H1 (cell line): ENCODE measurements around the gene TSPAN8. TPM values are rescaled to one million over a fixed set of nuclear protein-coding genes. Genes with fewer than 3 reads are reported as not detected.

Experiments used
- CTCF ChIA-PET: fragments of 300-600 bp; sonication (Branson Sonifier 250); formaldehyde crosslinking; loops from one replicate; lab custom pipeline; 2021; ENCODE audit not compliant: partially characterized antibody; lab: Charles Lee
- POLR2A ChIA-PET: fragments of 300-600 bp; sonication (Branson Sonifier 250); formaldehyde crosslinking; loops from one replicate; lab custom pipeline; 2021; ENCODE audit warnings: inconsistent platforms; ENCODE audit not compliant: partially characterized antibody; lab: Charles Lee
- DNase-seq, 2 experiments: peaks; one replicate each; pipeline versions ENCODE4 v3.0.0 to v3.0.0-alpha.2; 2010 to 2022; ENCODE audit warnings: low spot score in 2 of 2, low read depth in 1 of 2, mixed read lengths in 1 of 2
- FAIRE-seq: peaks from 2 replicates; lab custom pipeline; 2011; peaks lifted over from hg19 to GRCh38; lab: Jason Lieb, UNC
- H2AFZ ChIP-seq: 2 replicates; pipeline ENCODE4 v1.8.1; 2012; ENCODE audit warnings: low read length, inconsistent platforms
- H2AK5ac ChIP-seq: 2 replicates; pipeline ENCODE4 v1.6.1; 2013; ENCODE audit warnings: low read depth, low read length
- H2BK120ac ChIP-seq: replicated peaks from 2 replicates; pipeline ENCODE3; 2013; ENCODE audit warnings: low read depth, low read length, inconsistent platforms
- H2BK12ac ChIP-seq: 2 replicates; pipeline ENCODE4 v1.6.1; 2013; ENCODE audit warnings: low read depth, low read length
- H2BK15ac ChIP-seq: 2 replicates; pipeline ENCODE4 v1.6.1; 2013; ENCODE audit warnings: low read length
- H2BK20ac ChIP-seq: 2 replicates; pipeline ENCODE4 v1.6.1; 2013; ENCODE audit warnings: low read length
- H2BK5ac ChIP-seq: 2 replicates; pipeline ENCODE4 v1.6.1; 2013; ENCODE audit warnings: low read depth, low read length
- H3K14ac ChIP-seq: 2 replicates; pipeline ENCODE4 v1.6.1; 2013; ENCODE audit warnings: inconsistent platforms; ENCODE audit not compliant: insufficient read length
- H3K18ac ChIP-seq: 2 replicates; pipeline ENCODE4 v1.6.1; 2013; ENCODE audit warnings: low read length; ENCODE audit errors: extremely low read depth
- H3K23ac ChIP-seq: 2 replicates; pipeline ENCODE4 v1.6.1; 2013; ENCODE audit warnings: inconsistent platforms; ENCODE audit not compliant: insufficient read length
- H3K23me2 ChIP-seq: 2 replicates; pipeline ENCODE4 v1.6.1; 2013; ENCODE audit warnings: low read depth, low read length
- H3K27ac ChIP-seq: 2 replicates; pipeline ENCODE4 v1.6.1; 2011; ENCODE audit warnings: low read depth, low read length, inconsistent platforms
- H3K27me3 ChIP-seq, 4 experiments: replicated peaks in 1 of 4; 1 replicate in 1 of 4; 2 replicates in 3 of 4; pipeline versions ENCODE4 v1.6.1 to v1.8.1; 2011 to 2013; ENCODE audit warnings: low read length in 3 of 4, mild to moderate bottlenecking in 3 of 4, inconsistent platforms in 2 of 4, mixed read lengths in 2 of 4, moderate library complexity in 1 of 4; ENCODE audit not compliant: control insufficient read depth in 3 of 4, insufficient read depth in 3 of 4; ENCODE audit errors: extremely low read depth in 1 of 4
- H3K36me3 ChIP-seq, 4 experiments: 2 replicates each; pipeline versions ENCODE4 v1.6.1 to v1.8.1; 2011 to 2013; ENCODE audit warnings: mild to moderate bottlenecking in 4 of 4, low read length in 3 of 4, moderate library complexity in 2 of 4, control low read depth in 1 of 4, inconsistent platforms in 1 of 4; ENCODE audit not compliant: insufficient read depth in 4 of 4, control insufficient read depth in 2 of 4
- H3K4ac ChIP-seq: replicated peaks from 2 replicates; pipeline ENCODE3; 2013; ENCODE audit warnings: low read length, low read depth, mixed read lengths, inconsistent platforms; ENCODE audit not compliant: insufficient read length
- H3K4me1 ChIP-seq, 4 experiments: replicated peaks in 1 of 4; 1 replicate in 1 of 4; 2 replicates in 3 of 4; pipeline versions ENCODE4 v1.6.1 to v1.8.1; 2011 to 2013; ENCODE audit warnings: low read length in 3 of 4, inconsistent platforms in 2 of 4, mixed read lengths in 1 of 4; ENCODE audit not compliant: insufficient read depth in 4 of 4, control insufficient read depth in 3 of 4
- H3K4me2 ChIP-seq, 2 experiments: 2 replicates each; pipeline versions ENCODE4 v1.6.1 to v1.8.1; 2011 to 2013; ENCODE audit warnings: low read depth in 2 of 2, low read length in 2 of 2, control low read depth in 1 of 2, inconsistent platforms in 1 of 2, mild to moderate bottlenecking in 1 of 2; ENCODE audit not compliant: insufficient read depth in 1 of 2
- H3K4me3 ChIP-seq, 4 experiments: fragments of 200-600, 300-600 bp in 1 of 4; sonication (generic), shearing (Covaris generic), sonication (Bioruptor Twin) in 1 of 4; 2 replicates each; pipeline versions ENCODE4 v1.5.1 to v1.8.1; 2011 to 2016; ENCODE audit warnings: low read length in 4 of 4, low read depth in 3 of 4, control low read depth in 2 of 4, inconsistent platforms in 2 of 4, mild to moderate bottlenecking in 2 of 4, mixed read lengths in 1 of 4, moderate library complexity in 1 of 4; ENCODE audit not compliant: insufficient read depth in 2 of 4; ENCODE audit errors: extremely low read depth in 1 of 4
- H3K56ac ChIP-seq: replicated peaks from 2 replicates; pipeline ENCODE3; 2013; ENCODE audit warnings: low read depth, mild to moderate bottlenecking, mixed read lengths, low read length, inconsistent platforms; ENCODE audit not compliant: insufficient read length
- H3K79me1 ChIP-seq: 2 replicates; pipeline ENCODE4 v1.6.1; 2013; ENCODE audit warnings: low read depth, low read length, control low read depth
- H3K79me2 ChIP-seq, 2 experiments: 2 replicates each; pipeline versions ENCODE4 v1.6.1 to v1.8.1; 2012 to 2013; ENCODE audit warnings: low read length in 2 of 2, mild to moderate bottlenecking in 2 of 2, inconsistent platforms in 1 of 2; ENCODE audit not compliant: insufficient read depth in 2 of 2, control insufficient read depth in 1 of 2
- H3K9ac ChIP-seq, 4 experiments: replicated peaks in 1 of 4; 1 replicate in 1 of 4; 2 replicates in 3 of 4; pipeline versions ENCODE4 v1.6.1 to v1.8.1; 2011 to 2013; ENCODE audit warnings: low read depth in 3 of 4, low read length in 3 of 4, control low read depth in 2 of 4, mild to moderate bottlenecking in 2 of 4, moderate library complexity in 2 of 4, inconsistent platforms in 1 of 4; ENCODE audit errors: extremely low read depth in 1 of 4
- H3K9me3 ChIP-seq, 2 experiments: 2 replicates each; pipeline versions ENCODE4 v1.6.1 to v1.8.1; 2012 to 2013; ENCODE audit warnings: mild to moderate bottlenecking in 2 of 2, moderate library complexity in 2 of 2, control low read depth in 1 of 2, inconsistent platforms in 1 of 2, low read depth in 1 of 2, low read length in 1 of 2, mixed read lengths in 1 of 2; ENCODE audit not compliant: insufficient read depth in 2 of 2
- H4K20me1 ChIP-seq, 2 experiments: replicated peaks in 1 of 2; 2 replicates each; pipeline versions ENCODE3 to v1.8.1; 2011 to 2013; ENCODE audit warnings: inconsistent platforms in 2 of 2, low read length in 2 of 2, mild to moderate bottlenecking in 1 of 2; ENCODE audit not compliant: insufficient read depth in 2 of 2, control insufficient read depth in 1 of 2
- H4K5ac ChIP-seq: 2 replicates; pipeline ENCODE4 v1.6.1; 2013; ENCODE audit warnings: low read length, low read depth, mixed read lengths, inconsistent platforms; ENCODE audit not compliant: insufficient read length
- H4K8ac ChIP-seq: 2 replicates; pipeline ENCODE4 v1.8.0; 2013; ENCODE audit warnings: mild to moderate bottlenecking, moderate library complexity, low read length, inconsistent platforms; ENCODE audit not compliant: insufficient read depth; ENCODE audit errors: extremely low read depth
- H4K91ac ChIP-seq: replicated peaks from 2 replicates; pipeline ENCODE3; 2013; ENCODE audit warnings: low read length, mixed read lengths, inconsistent platforms; ENCODE audit not compliant: insufficient read length
- POLR2AphosphoS5 ChIP-seq: IDR thresholded peaks from 2 replicates; pipeline ENCODE4 v1.6.1; 2011; ENCODE audit warnings: low read depth, low read length
- WGBS, 2 experiments: shearing (Covaris generic) in 1 of 2; methylation state at CpG; one replicate each; pipeline versions ENCODE4 v1.1.6 to v1.1.7; 2013 to 2015; ENCODE audit warnings: low lambda C conversion rate in 2 of 2, mixed read lengths in 2 of 2, inconsistent platforms in 1 of 2, low coverage in 1 of 2, missing lambda C conversion rate in 1 of 2; ENCODE audit not compliant: insufficient replicate concordance in 2 of 2, insufficient coverage in 1 of 2, insufficient read length in 1 of 2; ENCODE audit errors: extremely low coverage in 1 of 2, missing lambda C conversion rate in 1 of 2; 5-methylcytosine and 5-hydroxymethylcytosine counted together
- polyA plus RNA-seq, 7 experiments: library from polyadenylated mRNA; depleted of rRNA in 3 of 7; stranded (reverse) in 5 of 7; unstranded in 2 of 7; fragments of >200 nt in 5 of 7; fragments of 200-250 nt in 2 of 7; gene quantifications; 1 replicate in 5 of 7; 2 replicates in 1 of 7; 4 replicates in 1 of 7; pipeline versions ENCODE4 v1.2.1 to v1.2.3, GENCODE V29; 2011 to 2013; ENCODE audit warnings: missing spikeins in 2 of 7, mixed read lengths in 2 of 7
- total RNA-seq: library from RNA; stranded (reverse); fragmentation: NEBNext Ultra II Directional; extraction: Animal tissue kit (Norgen Biotek cat#: 25700); gene quantifications from 2 replicates; pipeline ENCODE4 v1.2.1, GENCODE V29; 2021

The TSPAN8 gene
- total and polyA plus RNA-seq, 2 of the 8 experiments (the other 6 are each of a cell fraction or from before 2014, with no cell fraction given), result not detected

DNA sequence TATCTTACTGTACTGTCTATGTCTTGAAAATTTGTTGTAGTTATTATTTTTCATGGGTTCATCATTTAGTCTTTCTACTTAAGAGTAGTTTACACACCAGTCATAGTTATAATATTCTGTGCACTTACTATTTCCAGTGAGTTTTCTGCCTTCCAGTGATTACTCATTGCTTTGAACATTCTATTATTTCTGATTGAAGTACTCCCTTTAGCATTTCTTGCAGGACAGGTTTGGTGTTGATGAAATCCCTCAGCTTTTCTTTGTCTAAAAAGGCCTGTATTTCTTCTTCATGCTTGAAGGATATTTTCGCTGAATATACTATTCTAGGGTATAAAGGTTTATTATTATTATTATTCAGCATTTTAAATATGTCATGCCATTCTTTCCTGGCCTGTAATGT is 66.8 kb downstream of the TSPAN8 start:
- FAIRE-seq (no peak), DNase-seq (no peak)
- H2BK20ac ChIP-seq, result no peak overlapping the region
- no peaks in the 10 kb centered on the region for H3K23me2 ChIP-seq
- no peak overlapping the region for H3K27ac ChIP-seq
- H3K56ac ChIP-seq, result no peak overlapping the region
- H2AK5ac ChIP-seq, result no peak overlapping the region
- H3K9me3 ChIP-seq, result no peaks in the 10 kb centered on the region
- no peaks in the 10 kb centered on the region for H3K79me1 ChIP-seq
- H3K4ac ChIP-seq, result no peak overlapping the region
- H3K4me2 ChIP-seq, result no peak overlapping the region
- H4K8ac ChIP-seq, result no peak overlapping the region
- no peaks in the 10 kb centered on the region for H3K27me3 ChIP-seq
- no peak overlapping the region for H3K9ac ChIP-seq
- H2BK5ac ChIP-seq, result no peak overlapping the region
- H2AFZ ChIP-seq, result no peak overlapping the region
- no peak overlapping the region for H2BK120ac ChIP-seq
- H2BK12ac ChIP-seq, result no peak overlapping the region
- no peak for TF ChIP-seq POLR2AphosphoS5
- H3K36me3 ChIP-seq, result no peaks in the 10 kb centered on the region
- H3K18ac ChIP-seq, result no peak overlapping the region
- no peaks in the 10 kb centered on the region for H4K20me1 ChIP-seq
- H4K91ac ChIP-seq, result no peak overlapping the region
- H3K79me2 ChIP-seq, result no peaks in the 10 kb centered on the region
- CTCF ChIA-PET, result no interaction called here
- H3K4me1 ChIP-seq, result no peaks in the 10 kb centered on the region
- H3K14ac ChIP-seq, result no peak overlapping the region
- H4K5ac ChIP-seq, result no peak overlapping the region
- no peak overlapping the region for H3K23ac ChIP-seq
- H2BK15ac ChIP-seq, result no peak overlapping the region
- 92% methylated on average over 1 of the region's 1 CpG; no CpG with 5 or more reads in 1 of the 2 experiments for WGBS, 2 experiments
- H3K4me3 ChIP-seq, result no peak overlapping the region
- POLR2A ChIA-PET, result no interaction called here
